RPMI8226 (cell line): Measurements from ENCODE around the gene SLC2A4.

Experiments used
- DNase-seq: peaks from one replicate; pipeline ENCODE4 v3.0.0-alpha.2; 2015

SLC2A4 gene

GRCh38 chr17:7280519-7281073 is 922 bp upstream of the SLC2A4 start:
- DNase-seq: peak; percentile 91

GRCh38 chr17:7281953-7282751 is 634 bp downstream of the SLC2A4 start:
- DNase-seq: no peak

GRCh38 chr17:7282752-7283321 is 1.3 kb downstream of the SLC2A4 start:
- DNase-seq: no peak

GRCh38 chr17:7283471-7284216 is 2.1 kb downstream of the SLC2A4 start:
- DNase-seq: no peak

- no peak for DNase-seq
Observed at GRCh38 chr17:7284911-7285310, 3.4 kb downstream of the SLC2A4 start.

- no peak for DNase-seq
Observed at GRCh38 chr17:7285679-7286078, 4.2 kb downstream of the SLC2A4 start.

GRCh38 chr17:7289256-7290032 is 7.9 kb downstream of the SLC2A4 start:
- DNase-seq: no peak

GRCh38 chr17:7290166-7290565 is 8.6 kb downstream of the SLC2A4 start:
- DNase-seq: no peak

GRCh38 chr17:7290685-7291084 is 9.2 kb downstream of the SLC2A4 start:
- DNase-seq: no peak

- no peak for DNase-seq
Observed at GRCh38 chr17:7292194-7292593, 10.7 kb downstream of the SLC2A4 start.

GRCh38 chr17:7292729-7293128 is 11.2 kb downstream of the SLC2A4 start:
- no peak for DNase-seq

GRCh38 chr17:7293159-7293558 is 11.6 kb downstream of the SLC2A4 start:
- no peak for DNase-seq

- peak; percentile 31 for DNase-seq
Observed at GRCh38 chr17:7293816-7294613, 12.5 kb downstream of the SLC2A4 start.

GRCh38 chr17:7294614-7295153 is 13.2 kb downstream of the SLC2A4 start, which contains the start of gene YBX2:
Gene YBX2, minus strand, starts transcription at chr17:7294639. Its CDS starts 139 bp downstream, at chr17:7294500.
- DNase-seq: peak; percentile 90

- DNase-seq: no peak
Observed at GRCh38 chr17:7295230-7296180, 14.0 kb downstream of the SLC2A4 start.

- DNase-seq: peak; percentile 85
Observed at GRCh38 chr17:7296189-7296861, 14.8 kb downstream of the SLC2A4 start.

- no peak for DNase-seq
Observed at GRCh38 chr17:7304179-7304578, 22.7 kb downstream of the SLC2A4 start.

- DNase-seq: peak; percentile 98
Observed at GRCh38 chr17:7306911-7307685, 25.6 kb downstream of the SLC2A4 start, which contains the start of gene EIF5A. Gene EIF5A, plus strand, starts transcription at chr17:7307628. Its CDS starts 2,008 bp downstream, at chr17:7309636.
